Midbrain (tissue), 1 donor: ENCODE data around the gene MAP3K20.

Experiments used
- DNase-seq: peaks from one replicate; lab custom pipeline; 2025; lab: John Stamatoyannopoulos, UW

Gene MAP3K20

GRCh38 chr2:173050684-173051083 lies 25.0 kb upstream of the MAP3K20 start:
- DNase-seq, result no peak

- DNase-seq, result no peak
Measured at GRCh38 chr2:173051463-173052215, 24.0 kb upstream of the MAP3K20 start.

GRCh38 chr2:173053043-173053699 lies 22.5 kb upstream of the MAP3K20 start:
- DNase-seq, result no peak

GRCh38 chr2:173054466-173054865 lies 21.2 kb upstream of the MAP3K20 start:
- no peak for DNase-seq

- DNase-seq, result no peak
Measured at GRCh38 chr2:173056705-173057364, 18.8 kb upstream of the MAP3K20 start.

- DNase-seq, result no peak
Measured at GRCh38 chr2:173058097-173058496, 17.5 kb upstream of the MAP3K20 start.

GRCh38 chr2:173058673-173059072 lies 17.0 kb upstream of the MAP3K20 start:
- no peak for DNase-seq

- DNase-seq, result no peak
Measured at GRCh38 chr2:173059292-173059691, 16.4 kb upstream of the MAP3K20 start.

GRCh38 chr2:173059971-173060461 lies 15.6 kb upstream of the MAP3K20 start:
- no peak for DNase-seq

GRCh38 chr2:173062801-173063200 lies 12.8 kb upstream of the MAP3K20 start:
- no peak for DNase-seq

GRCh38 chr2:173064151-173064805 lies 11.4 kb upstream of the MAP3K20 start:
- DNase-seq, result no peak

GRCh38 chr2:173066887-173067676 lies 8.6 kb upstream of the MAP3K20 start:
- no peak for DNase-seq

- no peak for DNase-seq
Measured at GRCh38 chr2:173075056-173075780, 428 bp upstream of the MAP3K20 start.

- peak; percentile 34 for DNase-seq
Measured at GRCh38 chr2:173076581-173077345, 1.1 kb downstream of the MAP3K20 start.

- no peak for DNase-seq
Measured at GRCh38 chr2:173077506-173078177, 2.0 kb downstream of the MAP3K20 start.

- no peak for DNase-seq
Measured at GRCh38 chr2:173079141-173079540, 3.5 kb downstream of the MAP3K20 start.

- no peak for DNase-seq
Measured at GRCh38 chr2:173079973-173080860, 4.6 kb downstream of the MAP3K20 start.

- no peak for DNase-seq
Measured at GRCh38 chr2:173086518-173087213, 11.0 kb downstream of the MAP3K20 start.
